HG02759 (cell line): ENCODE measurements around the gene RFPL2.

ENCODE experiments used
- ATAC-seq: cut with Tn5 transposase; IDR thresholded peaks from one replicate; pipeline ENCODE4 v1.9.1; 2021; ENCODE audit warnings: mild to moderate bottlenecking, moderate library complexity; ENCODE audit not compliant: unreplicated experiment

Gene RFPL2

DNA sequence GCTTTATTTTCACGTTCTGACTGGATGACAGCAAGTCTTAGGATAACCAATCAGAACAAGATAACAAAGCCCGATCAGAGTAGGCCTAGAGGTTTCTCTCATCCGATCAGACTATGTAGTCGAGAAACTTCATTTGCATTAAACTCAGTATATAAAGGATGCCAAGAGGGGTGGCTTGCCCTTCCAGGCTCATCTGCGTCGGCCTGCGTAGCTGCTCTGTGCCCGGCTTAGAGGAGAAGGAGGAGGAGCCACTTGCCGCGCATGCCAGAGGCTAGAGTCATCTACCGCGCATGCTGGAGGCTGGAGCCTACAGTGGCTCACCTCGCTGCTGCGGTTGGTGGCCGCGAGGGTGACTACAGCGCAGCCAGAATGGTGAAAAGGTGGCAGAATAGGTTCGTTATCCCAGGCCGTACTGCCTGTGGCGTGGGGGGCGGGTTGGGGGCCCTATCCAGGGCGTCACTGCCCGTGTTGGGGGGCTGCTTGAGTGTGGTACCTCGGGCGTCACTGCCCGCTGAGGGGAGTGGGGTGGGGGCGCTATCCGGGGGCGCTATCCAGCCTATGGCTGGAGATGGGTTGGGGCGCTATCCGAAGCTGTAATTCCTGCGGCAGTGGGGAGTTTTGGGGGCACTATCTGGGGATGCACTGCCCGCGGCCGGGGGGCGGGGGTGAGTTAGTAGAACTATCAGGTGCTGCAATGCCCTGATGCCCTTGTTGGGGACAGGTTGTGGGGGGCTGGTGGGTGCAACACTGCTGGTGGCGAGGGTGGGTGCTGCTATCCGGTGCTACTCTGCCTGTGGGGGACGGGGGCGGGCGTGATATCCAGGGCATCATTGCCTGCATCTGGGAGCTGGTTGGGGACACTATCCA is at the start of gene RFPL2:
Gene RFPL2 (minus strand): TSS at position 218 of the 867 bp plus-strand sequence. CDS start 2,622 bp downstream, outside the sequence.
- ATAC-seq, result no peak

DNA sequence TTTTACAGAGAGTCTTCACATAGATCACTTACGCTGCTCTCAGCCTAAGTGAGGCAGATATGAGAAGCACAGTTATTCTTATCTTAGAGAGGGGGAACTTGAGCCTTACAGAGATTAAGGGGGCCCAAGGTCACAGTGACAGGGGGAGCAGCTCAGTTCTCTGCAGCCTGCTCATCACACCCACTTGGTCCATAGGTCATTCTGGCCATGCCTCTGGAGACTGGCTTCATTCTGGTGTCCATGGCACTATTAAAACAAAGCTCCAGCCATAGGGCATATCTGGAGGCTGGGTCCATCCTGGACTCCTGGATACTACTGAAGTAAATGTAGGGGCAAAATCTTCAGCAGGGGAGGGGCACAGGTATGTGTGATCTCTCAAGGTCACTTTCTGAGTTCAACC is 44.4 kb upstream of the RFPL2 start:
- ATAC-seq, result no peak

DNA sequence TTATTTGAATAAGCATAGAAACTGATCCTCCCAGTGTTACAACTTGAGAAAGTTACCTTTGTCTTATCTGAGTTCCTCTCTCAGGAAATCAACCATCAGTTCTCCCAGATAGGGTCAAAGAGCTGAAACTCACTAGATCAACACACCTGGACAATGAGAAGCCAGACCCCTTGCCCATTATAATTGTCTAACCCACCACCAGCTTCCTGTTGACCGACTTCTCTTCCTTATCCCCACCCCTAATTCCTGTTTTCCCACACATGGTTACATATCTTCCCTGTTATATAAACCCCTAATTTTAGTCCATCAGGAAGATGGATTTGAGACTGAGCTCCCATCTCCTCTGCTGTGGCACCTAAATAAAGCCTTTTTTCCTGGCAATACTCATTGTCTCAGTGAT is 43.4 kb upstream of the RFPL2 start:
- ATAC-seq, result no peak

DNA sequence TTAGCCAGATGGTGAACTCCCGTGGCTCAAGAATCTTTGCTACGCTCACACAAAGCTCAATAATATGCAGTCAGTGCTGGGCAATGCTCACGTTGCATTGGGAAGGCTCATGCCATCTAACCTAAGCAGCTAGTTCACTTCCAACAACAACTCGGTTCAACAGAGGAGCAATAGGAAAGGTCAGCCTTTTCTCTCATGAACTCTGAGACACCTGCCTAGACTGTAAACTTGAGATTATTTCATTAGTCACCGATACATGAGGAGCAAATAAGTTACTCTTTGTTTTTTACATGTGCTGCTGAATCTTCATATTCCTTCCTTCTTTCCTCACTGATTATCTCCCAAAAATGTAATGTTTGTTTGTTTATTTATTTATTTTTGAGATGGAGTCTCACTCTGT is 41.3 kb upstream of the RFPL2 start:
- no peak for ATAC-seq

DNA sequence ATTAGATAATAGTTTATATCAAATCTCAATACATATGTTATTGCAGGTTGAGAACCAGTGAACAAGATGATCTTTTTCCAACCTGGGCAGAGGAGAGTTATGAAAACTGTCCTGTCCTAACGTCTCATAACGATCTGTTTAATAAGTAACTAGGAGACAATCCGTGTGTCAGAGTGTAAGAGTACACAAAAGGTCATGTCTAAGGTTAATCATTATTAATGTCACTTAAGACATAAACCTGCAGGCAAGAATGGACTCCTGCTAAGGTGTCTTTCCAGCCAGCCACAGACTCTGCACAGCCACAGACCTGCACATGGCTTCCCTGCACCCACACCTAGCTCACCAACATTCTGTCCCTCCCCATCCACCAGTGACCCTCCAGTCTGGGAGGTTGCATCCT is 40.2 kb upstream of the RFPL2 start:
- ATAC-seq, result no peak

DNA sequence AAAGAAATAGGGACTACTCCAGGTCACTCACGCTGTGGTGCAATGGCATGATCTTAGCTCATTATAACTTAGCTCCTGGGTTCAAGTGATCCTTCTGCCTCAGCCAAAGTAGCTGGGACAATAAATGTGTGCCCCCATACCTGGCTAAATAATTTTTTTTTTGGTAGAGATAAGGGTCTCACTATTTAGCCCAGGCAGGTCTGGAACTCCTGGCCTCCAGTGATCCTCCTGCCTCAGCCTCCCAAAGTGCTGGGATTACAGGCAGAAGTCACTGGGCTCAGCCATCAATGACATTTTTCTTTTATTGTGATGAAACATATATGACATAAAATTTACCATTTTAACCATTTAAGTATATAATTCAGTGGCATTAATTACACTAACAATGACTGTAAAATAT is 39.7 kb upstream of the RFPL2 start:
- no peak for ATAC-seq

DNA sequence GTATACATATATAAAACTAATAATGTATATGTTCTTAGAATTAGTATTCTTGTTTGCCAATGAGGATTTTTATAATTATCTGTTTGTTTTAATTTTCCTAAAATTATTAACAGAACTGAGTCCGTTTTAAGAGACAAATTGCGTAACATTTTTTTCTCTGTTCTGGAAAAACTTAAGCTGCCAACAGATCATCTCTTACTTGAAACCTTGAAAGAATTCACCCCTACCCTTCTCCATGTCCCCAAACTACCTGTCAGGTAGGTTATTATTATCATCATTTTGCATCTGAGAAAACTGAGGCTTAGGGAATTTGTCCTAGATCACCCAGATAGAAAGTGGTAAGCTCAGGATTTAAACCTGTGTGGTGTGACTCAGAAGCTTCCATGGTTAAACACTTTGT is 35.6 kb upstream of the RFPL2 start:
- no peak for ATAC-seq

DNA sequence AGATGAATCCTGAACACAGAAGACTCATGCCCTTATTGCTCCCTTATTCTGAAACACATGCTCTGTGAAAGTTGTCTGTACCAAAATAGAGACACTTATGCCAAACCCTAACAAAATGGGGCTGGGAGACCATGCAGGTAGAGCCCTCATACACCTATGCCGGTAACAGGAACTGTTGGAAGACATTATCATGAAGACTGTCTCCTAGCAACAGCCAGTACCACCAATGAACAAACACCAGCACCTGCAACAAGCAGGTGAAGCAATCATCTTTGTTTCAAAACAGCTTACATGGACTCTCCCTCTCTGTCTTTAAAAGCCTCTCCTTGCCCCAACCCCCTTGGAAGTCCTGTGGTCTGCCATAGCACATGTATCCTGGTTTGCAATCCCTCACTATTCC is 33.0 kb upstream of the RFPL2 start:
- ATAC-seq, result no peak

DNA sequence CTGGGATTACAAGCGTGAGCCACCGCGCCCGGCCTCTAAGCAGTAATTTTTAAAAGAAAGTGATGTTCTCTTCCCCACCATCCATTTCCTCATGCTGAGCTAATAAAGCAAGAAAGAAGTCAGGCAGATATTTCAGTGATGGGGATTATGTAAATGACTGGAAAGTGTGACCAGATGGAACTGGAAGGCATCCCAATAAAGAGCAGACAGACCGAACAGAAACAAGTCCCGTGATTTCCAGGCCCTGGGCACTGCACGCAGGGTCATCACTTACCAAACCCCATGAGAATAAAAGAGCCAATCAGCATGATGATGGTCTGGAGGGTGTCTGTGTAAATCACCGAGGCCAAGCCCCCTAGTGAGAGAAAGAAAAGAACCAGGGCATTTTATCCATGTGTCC is 32.1 kb upstream of the RFPL2 start:
- ATAC-seq, result no peak

DNA sequence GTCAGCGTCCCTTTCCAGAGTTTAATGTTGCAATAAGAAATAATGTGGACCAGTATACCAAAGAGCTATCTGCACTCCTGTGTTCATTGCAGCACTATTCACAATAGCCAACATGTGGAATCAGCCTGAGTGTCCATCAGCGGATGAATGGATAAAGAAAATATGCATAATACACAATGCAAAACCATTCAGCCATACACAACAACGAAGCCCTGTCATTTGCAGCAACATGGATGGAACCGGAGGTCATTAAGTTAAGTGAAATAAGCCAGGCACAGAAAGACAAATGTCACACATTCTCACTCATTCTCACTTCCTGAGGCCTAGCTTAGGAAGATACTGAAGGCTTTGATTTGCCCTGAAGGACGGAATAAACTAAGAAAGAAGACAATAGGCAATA is 28.2 kb upstream of the RFPL2 start:
- no peak for ATAC-seq

DNA sequence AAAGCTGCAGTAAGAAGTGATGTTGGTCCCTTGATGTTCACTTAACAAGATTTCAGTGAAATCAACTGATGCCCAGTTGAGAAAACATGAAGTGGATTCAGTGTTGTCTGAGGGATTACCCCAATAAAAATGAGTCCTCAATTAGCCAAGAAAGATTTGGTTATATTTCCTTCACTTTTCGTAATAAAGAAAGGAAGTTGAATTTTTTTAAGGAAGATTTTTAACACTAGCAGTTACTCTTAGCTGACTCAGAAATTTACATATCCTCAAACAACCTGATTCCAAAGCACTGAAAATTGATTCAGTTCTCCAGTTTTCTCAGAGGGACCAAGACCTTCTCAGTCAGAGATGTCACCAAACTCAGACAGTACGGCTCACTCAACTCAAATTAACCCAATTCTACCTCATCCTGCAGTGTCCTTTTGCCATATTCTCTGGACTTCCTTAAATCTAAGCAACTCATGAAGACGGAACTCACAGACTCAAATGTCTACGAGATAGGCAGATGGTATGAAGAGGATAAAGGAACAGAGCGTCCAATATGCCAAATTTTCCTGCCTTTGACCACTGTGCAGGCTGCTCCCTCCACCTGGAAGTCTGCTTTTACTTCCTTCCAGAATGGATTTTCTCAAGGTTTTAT is 27.4 kb upstream of the RFPL2 start:
- no peak for ATAC-seq

DNA sequence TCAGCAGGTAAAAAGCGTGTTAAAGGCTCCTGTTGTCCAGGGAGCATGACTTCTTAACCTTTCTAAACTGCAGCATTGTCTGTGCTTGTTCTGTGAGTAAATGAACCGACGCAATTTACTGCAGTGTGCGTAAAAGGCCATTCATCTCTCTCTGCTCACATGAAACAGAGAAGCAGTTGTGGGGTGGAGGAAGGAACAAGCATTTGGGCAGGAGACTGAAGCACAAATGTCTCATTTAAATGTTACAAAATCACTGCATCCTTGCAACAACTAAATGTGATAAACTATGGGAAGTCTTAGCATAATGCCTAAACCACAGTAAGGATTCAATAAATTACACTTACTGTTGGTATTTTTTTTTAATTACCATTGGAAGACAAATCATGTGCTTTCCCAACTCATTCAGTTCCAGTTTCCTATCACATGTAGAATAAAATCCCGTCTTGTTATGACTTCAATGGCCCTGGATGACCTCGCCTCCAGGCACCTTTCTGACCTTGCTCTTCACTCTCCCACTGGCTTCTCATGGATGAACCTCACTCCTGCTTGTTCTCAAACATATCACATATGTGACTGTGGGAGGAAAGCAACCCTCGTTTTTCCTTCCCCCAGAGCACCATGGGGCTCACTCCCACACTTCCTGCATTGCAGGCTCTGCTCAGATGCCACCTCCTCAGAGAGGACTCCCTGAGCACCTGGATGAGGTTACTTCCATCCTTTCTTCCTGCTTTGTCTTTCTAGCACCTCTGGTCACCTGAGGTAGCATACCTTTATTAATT is 21.6 kb upstream of the RFPL2 start:
- ATAC-seq, result no peak

DNA sequence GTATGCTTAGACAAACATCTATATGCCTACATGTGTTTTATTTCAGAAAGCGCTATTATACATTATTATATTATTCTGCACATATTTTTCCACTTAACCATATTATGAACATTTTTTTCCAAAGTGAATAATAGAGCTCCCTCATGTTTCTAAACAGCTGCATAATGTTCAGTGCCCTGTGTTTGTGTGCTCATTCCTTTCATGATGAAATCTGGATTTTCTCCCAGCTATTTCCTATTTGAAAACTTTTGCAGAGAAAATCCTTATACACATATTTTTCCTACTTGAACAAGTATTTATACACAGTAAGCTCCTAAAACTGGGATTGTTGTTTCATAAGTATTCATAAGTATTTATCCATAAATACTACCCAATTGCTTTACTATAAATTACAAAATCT is 18.1 kb upstream of the RFPL2 start:
- ATAC-seq, result no peak

DNA sequence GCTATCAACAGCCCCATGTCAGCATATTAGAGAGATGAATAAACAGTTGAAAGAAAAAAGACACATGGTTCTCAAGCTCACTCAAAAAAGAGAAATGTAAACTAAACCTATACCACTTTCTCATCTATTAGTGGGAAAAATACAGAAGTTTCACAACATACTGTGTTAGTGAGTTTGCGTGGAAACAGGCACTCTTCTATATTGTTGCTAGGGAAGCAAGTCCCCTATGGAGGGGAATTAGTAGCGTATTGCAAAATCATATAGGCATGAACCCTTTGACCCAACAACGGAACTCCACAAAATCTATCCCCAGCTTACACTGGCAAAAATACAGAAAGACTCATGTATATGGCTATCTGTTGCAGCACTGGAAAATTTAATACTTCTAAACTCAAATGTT is 14.2 kb upstream of the RFPL2 start:
- no peak for ATAC-seq

DNA sequence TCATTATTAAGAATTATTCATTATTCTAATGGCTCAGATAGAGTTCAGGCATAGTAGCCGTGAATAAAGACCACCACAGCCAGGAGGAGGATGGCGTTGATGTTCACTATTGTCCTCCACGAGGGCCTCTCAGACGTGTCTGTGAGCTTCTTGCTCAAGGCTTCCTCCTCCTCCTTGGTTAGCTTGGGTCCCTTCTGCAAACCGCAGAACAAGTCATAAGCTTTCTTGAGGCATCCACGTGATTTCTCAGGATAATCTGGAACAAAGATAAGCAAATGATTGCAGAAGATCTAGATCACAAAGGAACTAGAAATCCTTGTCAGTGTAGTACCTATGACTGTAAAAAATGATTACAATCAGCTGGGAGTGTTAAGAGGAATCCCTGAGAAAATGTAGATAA is 13.6 kb upstream of the RFPL2 start:
- ATAC-seq, result no peak

DNA sequence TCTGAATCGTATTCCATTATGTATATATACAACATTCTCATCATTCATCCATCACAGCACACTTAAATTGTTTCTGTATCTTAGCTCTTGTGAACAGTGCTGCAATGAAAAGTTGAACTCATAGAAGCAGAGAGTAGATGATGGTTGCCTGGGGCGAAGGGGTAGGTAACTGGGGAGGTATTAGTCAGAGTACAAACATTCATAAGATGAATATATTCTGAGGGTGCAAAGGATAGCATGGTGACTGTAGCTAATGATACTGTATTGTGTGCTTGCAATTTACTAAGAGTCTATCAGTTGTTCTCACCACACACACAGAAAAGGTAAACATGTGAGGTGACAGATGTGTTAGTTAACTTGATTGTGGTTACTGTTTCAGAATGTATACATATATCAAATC is 12.6 kb upstream of the RFPL2 start:
- no peak for ATAC-seq

DNA sequence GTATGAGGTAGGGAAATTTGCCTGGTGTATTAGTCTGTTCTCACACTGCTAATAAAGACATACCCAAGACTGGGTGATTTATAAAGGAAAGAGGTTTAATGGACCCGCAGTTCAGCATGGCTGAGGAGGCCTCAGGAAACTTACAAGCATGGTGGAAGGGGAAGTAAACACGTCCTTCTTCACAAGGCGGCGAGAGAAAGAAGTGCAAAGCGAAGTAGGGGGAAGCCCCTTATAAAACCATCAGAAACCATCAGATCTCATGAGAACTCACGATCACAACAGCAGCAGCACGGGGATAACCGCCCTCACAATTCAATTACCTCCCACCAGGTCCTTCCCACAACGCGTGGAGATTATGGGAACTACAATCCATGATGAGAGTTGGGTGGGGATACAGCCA is 12.0 kb upstream of the RFPL2 start:
- ATAC-seq, result no peak

DNA sequence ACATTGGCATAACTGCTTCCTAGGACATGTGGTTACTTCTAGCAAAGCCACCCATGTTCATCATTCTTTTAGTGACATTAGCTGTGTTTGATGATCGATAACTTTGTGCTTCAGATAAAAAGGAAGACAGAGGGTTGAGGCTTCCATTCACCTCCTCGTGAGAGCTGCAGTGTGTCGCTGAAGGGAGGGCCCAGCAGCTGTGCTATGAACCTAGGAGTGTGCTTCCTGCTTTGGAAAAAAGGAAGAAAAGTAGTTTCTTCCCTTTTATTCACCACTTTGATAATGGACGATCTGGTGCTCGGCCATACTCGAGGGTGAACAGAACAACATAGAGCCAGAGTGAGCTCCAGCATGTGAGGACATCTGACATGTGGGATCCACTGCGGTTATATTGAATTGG is 6.1 kb upstream of the RFPL2 start:
- ATAC-seq, result no peak

DNA sequence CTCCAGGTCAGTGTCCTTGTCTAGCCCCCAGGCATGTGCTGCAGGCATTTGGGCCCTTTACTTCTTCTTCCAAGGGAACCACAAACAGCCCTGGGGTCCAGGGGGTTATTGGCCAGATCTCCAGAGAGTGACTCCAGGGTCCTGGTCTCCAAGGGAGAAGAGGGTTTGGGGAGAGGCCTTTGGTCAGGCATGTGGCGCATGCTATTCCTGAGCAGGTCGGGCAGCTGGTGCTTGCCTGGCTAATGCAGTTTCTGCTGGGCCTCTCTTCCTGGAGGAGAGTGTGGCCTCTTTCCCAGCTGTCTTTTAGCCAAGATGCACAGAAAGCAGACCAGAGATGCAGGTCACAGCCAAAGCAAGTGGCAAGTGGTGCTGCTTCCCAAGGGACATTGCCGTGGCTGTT is 3.8 kb upstream of the RFPL2 start:
- ATAC-seq, result no peak

DNA sequence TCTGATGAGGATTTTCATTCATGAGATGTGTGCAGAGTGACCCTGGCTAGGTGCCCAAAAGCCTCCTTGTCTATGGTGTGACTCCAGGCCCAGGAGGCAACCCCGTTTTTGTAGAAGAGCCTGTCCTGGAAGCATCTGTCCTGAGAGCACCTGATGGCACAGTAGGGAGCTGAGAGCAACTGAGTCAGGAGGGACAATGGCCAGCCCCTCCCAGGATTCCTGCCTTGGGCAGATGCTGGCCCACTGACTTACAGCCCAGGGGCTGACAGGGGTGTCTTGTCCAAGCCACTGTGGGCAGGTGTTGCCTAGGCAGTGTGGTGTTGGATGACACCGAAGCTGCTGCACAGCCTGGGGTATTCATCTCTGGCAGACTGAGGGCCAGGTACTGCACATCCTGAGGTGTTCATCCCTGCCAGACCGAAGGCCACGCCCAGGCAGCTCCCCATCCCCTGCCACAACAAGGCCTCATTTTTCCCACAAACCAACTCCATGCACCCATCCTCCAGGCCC is 3.2 kb upstream of the RFPL2 start:
- ATAC-seq, result no peak
